Liver (tissue), 3 donors: ENCODE measurements around the gene ACOT7.

Source experiments
- FOXA1 ChIP-seq: IDR thresholded peaks from 2 replicates; pipeline ENCODE4 v1.6.1; 2016; ENCODE audit warnings: antibody characterized with exemption
- GABPA ChIP-seq, 2 donors: IDR thresholded peaks in 1 of 2; conservative IDR thresholded peaks in 1 of 2; 2 replicates each; pipeline ENCODE4 v1.6.1; 2016; ENCODE audit warnings: antibody characterized with exemption in 2 of 2, mild to moderate bottlenecking in 1 of 2, moderate library complexity in 1 of 2
- HNF4A ChIP-seq, 2 donors: conservative IDR thresholded peaks; 2 replicates each; pipeline ENCODE4 v1.6.1; 2016; ENCODE audit warnings: antibody characterized with exemption in 2 of 2, mild to moderate bottlenecking in 2 of 2
- JUND ChIP-seq, 2 donors: IDR thresholded peaks; 2 replicates each; pipeline ENCODE4 v1.6.1; 2016; ENCODE audit warnings: antibody characterized with exemption in 2 of 2
- NR2F2 ChIP-seq: IDR thresholded peaks from 2 replicates; pipeline ENCODE4 v1.6.1; 2016; ENCODE audit warnings: antibody characterized with exemption
- RAD21 ChIP-seq, 2 donors: IDR thresholded peaks; 2 replicates each; pipeline ENCODE4 v1.6.1; 2016; ENCODE audit warnings: antibody characterized with exemption in 2 of 2, mild to moderate bottlenecking in 2 of 2
- TAF1 ChIP-seq: conservative IDR thresholded peaks from 2 replicates; pipeline ENCODE4 v1.6.1; 2016; ENCODE audit warnings: antibody characterized with exemption, mild to moderate bottlenecking
- YY1 ChIP-seq: IDR thresholded peaks from 2 replicates; pipeline ENCODE4 v1.6.1; 2016; ENCODE audit warnings: antibody characterized with exemption, mild to moderate bottlenecking
- TF ChIP-seq, protein P1 (sequence below): fragments of 150-350 bp; IDR thresholded peaks from 2 replicates; pipeline ENCODE4 v1.5.1; 2017; ENCODE audit warnings: improper control_type of control experiment, low read depth, low read length; ENCODE audit not compliant: missing input control
- TF ChIP-seq, protein P2 (sequence below): IDR thresholded peaks from 2 replicates; pipeline ENCODE4 v1.6.1; 2016; ENCODE audit warnings: antibody characterized with exemption
- TF ChIP-seq, protein P3 (sequence below): IDR thresholded peaks from 2 replicates; pipeline ENCODE4 v1.6.1; 2016; ENCODE audit warnings: antibody characterized with exemption, mild to moderate bottlenecking
- TF ChIP-seq, protein P4 (sequence below): IDR thresholded peaks from 2 replicates; pipeline ENCODE4 v1.6.1; 2016; ENCODE audit warnings: antibody characterized with exemption
- TF ChIP-seq, protein P5 (sequence below): IDR thresholded peaks from 2 replicates; pipeline ENCODE4 v1.6.1; 2016; ENCODE audit warnings: antibody characterized with exemption
- donor health status: healthy.
- donor health status: healthy.

DNA sequence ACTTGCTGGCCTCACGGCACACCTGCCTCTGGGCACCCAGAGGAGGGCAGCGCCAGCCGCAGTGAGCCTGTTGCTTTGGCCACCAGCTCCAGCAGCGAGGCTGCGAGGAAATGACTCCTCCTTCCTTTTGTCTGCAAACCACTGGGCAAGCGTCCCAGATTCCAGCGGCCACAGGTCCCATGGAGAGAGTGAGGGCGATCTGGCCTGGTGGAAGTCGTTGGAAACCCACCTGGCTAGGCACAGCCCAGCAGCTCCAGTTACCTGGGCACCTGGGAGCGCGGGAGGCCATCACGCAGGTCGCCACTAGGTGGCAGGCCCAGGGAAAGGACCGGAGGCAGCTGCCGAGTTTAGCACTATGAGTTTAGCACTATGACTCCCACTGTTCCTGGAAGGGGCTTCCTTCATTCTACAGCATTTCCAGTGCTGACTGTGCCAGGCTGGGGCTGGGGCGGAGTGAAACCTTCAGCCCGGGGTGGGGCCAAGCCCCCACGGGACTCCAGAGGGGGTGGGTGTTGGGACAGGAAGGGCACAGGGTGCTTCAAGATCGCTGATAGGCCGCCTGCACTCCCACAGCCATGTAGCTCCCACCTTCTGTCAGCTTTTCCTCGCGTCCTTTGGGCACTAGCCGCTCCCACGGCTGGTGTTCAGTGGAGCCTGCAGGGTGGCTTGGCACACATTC lies 29.9 kb upstream of the ACOT7 start:
- TF ChIP-seq, protein P1, sequence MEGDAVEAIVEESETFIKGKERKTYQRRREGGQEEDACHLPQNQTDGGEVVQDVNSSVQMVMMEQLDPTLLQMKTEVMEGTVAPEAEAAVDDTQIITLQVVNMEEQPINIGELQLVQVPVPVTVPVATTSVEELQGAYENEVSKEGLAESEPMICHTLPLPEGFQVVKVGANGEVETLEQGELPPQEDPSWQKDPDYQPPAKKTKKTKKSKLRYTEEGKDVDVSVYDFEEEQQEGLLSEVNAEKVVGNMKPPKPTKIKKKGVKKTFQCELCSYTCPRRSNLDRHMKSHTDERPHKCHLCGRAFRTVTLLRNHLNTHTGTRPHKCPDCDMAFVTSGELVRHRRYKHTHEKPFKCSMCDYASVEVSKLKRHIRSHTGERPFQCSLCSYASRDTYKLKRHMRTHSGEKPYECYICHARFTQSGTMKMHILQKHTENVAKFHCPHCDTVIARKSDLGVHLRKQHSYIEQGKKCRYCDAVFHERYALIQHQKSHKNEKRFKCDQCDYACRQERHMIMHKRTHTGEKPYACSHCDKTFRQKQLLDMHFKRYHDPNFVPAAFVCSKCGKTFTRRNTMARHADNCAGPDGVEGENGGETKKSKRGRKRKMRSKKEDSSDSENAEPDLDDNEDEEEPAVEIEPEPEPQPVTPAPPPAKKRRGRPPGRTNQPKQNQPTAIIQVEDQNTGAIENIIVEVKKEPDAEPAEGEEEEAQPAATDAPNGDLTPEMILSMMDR = peak; percentile 72
- TF ChIP-seq GABPA (IDR thresholded peaks at IDR 0.05 in 1 of 2, conservative IDR thresholded peaks at IDR 0.05 in 1 of 2) (no peak), TAF1 (no peak), JUND (IDR thresholded peaks at IDR 0.05) (no peak), YY1 (no peak), RAD21 (IDR thresholded peaks at IDR 0.05) (peak; percentile 64 to 76), FOXA1 (no peak), NR2F2 (no peak), HNF4A (conservative IDR thresholded peaks at IDR 0.05) (no peak)
- TF ChIP-seq, protein P2, sequence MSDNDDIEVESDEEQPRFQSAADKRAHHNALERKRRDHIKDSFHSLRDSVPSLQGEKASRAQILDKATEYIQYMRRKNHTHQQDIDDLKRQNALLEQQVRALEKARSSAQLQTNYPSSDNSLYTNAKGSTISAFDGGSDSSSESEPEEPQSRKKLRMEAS = no peak
- TF ChIP-seq, protein P3, sequence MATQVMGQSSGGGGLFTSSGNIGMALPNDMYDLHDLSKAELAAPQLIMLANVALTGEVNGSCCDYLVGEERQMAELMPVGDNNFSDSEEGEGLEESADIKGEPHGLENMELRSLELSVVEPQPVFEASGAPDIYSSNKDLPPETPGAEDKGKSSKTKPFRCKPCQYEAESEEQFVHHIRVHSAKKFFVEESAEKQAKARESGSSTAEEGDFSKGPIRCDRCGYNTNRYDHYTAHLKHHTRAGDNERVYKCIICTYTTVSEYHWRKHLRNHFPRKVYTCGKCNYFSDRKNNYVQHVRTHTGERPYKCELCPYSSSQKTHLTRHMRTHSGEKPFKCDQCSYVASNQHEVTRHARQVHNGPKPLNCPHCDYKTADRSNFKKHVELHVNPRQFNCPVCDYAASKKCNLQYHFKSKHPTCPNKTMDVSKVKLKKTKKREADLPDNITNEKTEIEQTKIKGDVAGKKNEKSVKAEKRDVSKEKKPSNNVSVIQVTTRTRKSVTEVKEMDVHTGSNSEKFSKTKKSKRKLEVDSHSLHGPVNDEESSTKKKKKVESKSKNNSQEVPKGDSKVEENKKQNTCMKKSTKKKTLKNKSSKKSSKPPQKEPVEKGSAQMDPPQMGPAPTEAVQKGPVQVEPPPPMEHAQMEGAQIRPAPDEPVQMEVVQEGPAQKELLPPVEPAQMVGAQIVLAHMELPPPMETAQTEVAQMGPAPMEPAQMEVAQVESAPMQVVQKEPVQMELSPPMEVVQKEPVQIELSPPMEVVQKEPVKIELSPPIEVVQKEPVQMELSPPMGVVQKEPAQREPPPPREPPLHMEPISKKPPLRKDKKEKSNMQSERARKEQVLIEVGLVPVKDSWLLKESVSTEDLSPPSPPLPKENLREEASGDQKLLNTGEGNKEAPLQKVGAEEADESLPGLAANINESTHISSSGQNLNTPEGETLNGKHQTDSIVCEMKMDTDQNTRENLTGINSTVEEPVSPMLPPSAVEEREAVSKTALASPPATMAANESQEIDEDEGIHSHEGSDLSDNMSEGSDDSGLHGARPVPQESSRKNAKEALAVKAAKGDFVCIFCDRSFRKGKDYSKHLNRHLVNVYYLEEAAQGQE = no peak
- TF ChIP-seq, protein P4, sequence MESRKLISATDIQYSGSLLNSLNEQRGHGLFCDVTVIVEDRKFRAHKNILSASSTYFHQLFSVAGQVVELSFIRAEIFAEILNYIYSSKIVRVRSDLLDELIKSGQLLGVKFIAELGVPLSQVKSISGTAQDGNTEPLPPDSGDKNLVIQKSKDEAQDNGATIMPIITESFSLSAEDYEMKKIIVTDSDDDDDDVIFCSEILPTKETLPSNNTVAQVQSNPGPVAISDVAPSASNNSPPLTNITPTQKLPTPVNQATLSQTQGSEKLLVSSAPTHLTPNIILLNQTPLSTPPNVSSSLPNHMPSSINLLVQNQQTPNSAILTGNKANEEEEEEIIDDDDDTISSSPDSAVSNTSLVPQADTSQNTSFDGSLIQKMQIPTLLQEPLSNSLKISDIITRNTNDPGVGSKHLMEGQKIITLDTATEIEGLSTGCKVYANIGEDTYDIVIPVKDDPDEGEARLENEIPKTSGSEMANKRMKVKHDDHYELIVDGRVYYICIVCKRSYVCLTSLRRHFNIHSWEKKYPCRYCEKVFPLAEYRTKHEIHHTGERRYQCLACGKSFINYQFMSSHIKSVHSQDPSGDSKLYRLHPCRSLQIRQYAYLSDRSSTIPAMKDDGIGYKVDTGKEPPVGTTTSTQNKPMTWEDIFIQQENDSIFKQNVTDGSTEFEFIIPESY = no peak
- TF ChIP-seq, protein P5, sequence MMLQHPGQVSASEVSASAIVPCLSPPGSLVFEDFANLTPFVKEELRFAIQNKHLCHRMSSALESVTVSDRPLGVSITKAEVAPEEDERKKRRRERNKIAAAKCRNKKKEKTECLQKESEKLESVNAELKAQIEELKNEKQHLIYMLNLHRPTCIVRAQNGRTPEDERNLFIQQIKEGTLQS = no peak
